DOHH2 (cell line): ENCODE results near the gene PHLDB2.

ENCODE experiments used
- H3F3A ChIP-seq: fragments of 200-600 bp; sonication (generic), shearing (Covaris generic); 2 replicates; pipeline ENCODE4 v1.6.0; 2016; ENCODE audit warnings: antibody characterized with exemption, mild to moderate bottlenecking; ENCODE audit not compliant: control insufficient read depth, insufficient read depth
- H3K27ac ChIP-seq: fragments of 200-600 bp; sonication (generic); 2 replicates; pipeline ENCODE4 v1.5.1; 2014; ENCODE audit warnings: low read depth, mild to moderate bottlenecking, low read length, moderate library complexity
- H3K27me3 ChIP-seq: fragments of 200-600 bp; sonication (generic); 2 replicates; pipeline ENCODE4 v1.6.1; 2014; ENCODE audit warnings: mild to moderate bottlenecking, low read length, mixed read lengths; ENCODE audit not compliant: control insufficient read depth
- H3K36me3 ChIP-seq: fragments of 200-600 bp; sonication (generic); 2 replicates; pipeline ENCODE4 v1.6.1; 2014; ENCODE audit warnings: mild to moderate bottlenecking, low read length, moderate library complexity, mixed read lengths; ENCODE audit not compliant: control insufficient read depth
- H3K4me1 ChIP-seq: fragments of 200-600 bp; sonication (generic); 2 replicates; pipeline ENCODE4 v1.6.1; 2014; ENCODE audit warnings: mild to moderate bottlenecking, low read length, mixed read lengths; ENCODE audit not compliant: control insufficient read depth
- H3K4me2 ChIP-seq: fragments of 200-600 bp; sonication (generic); 2 replicates; pipeline ENCODE4 v1.6.0; 2014; ENCODE audit warnings: mild to moderate bottlenecking, low read length, moderate library complexity
- H3K4me3 ChIP-seq: fragments of 200-600 bp; sonication (generic); 2 replicates; pipeline ENCODE4 v1.5.1; 2014; ENCODE audit warnings: mild to moderate bottlenecking, low read length, mixed read lengths
- H3K79me2 ChIP-seq: fragments of 200-600 bp; sonication (generic); 2 replicates; pipeline ENCODE4 v1.6.1; 2014; ENCODE audit warnings: mild to moderate bottlenecking, low read length, mixed read lengths; ENCODE audit not compliant: control insufficient read depth
- H3K9me2 ChIP-seq: fragments of 200-600 bp; sonication (generic); replicated peaks from 2 replicates; pipeline ENCODE4 v1.6.1; 2014; ENCODE audit warnings: mild to moderate bottlenecking, low read length, mixed read lengths; ENCODE audit not compliant: control insufficient read depth
- H3K9me3 ChIP-seq: fragments of 200-600 bp; sonication (generic); 2 replicates; pipeline ENCODE4 v1.6.1; 2014; ENCODE audit warnings: antibody characterized with exemption, low read length, mixed read lengths; ENCODE audit not compliant: control insufficient read depth, insufficient read depth
- H4K20me1 ChIP-seq: fragments of 200-600 bp; sonication (generic); 2 replicates; pipeline ENCODE4 v1.6.0; 2014; ENCODE audit warnings: low read depth, mild to moderate bottlenecking, antibody characterized with exemption, low read length, moderate library complexity; ENCODE audit not compliant: control insufficient read depth, insufficient read depth
- EZH2phosphoT487 ChIP-seq: fragments of 200-600 bp; sonication (generic); IDR thresholded peaks from 2 replicates; pipeline ENCODE4 v1.6.1; 2017; ENCODE audit warnings: borderline replicate concordance, mild to moderate bottlenecking, antibody characterized with exemption, low read length, moderate library complexity, mixed read lengths
- TF ChIP-seq, protein P1 (sequence below): fragments of 200-600 bp; sonication (generic); IDR thresholded peaks from one replicate; pipeline ENCODE4 v1.5.1; 2014; ENCODE audit warnings: antibody characterized with exemption, mild to moderate bottlenecking, low read depth, low read length; ENCODE audit not compliant: poor library complexity, severe bottlenecking

Gene PHLDB2

DNA sequence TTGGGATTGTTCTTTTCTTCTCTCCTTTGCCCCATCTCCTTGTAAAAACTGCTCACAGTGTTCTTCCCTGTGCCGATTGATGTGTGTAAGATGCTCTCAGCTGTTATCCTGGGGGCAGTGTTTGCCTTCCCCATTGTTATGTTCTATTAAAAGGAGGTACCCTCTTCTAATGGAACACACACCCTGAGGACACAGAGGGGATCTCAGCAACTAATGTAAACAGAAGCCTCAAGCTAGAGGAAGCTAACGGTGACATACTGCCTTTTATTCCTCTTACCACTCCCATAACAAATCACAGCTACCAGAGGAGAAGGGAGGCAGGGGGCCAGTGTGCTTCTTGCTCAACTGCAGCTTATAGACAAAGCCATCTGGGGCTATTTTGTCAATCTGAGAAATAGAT is 141.9 kb downstream of the PHLDB2 start:
- TF ChIP-seq, protein P1, sequence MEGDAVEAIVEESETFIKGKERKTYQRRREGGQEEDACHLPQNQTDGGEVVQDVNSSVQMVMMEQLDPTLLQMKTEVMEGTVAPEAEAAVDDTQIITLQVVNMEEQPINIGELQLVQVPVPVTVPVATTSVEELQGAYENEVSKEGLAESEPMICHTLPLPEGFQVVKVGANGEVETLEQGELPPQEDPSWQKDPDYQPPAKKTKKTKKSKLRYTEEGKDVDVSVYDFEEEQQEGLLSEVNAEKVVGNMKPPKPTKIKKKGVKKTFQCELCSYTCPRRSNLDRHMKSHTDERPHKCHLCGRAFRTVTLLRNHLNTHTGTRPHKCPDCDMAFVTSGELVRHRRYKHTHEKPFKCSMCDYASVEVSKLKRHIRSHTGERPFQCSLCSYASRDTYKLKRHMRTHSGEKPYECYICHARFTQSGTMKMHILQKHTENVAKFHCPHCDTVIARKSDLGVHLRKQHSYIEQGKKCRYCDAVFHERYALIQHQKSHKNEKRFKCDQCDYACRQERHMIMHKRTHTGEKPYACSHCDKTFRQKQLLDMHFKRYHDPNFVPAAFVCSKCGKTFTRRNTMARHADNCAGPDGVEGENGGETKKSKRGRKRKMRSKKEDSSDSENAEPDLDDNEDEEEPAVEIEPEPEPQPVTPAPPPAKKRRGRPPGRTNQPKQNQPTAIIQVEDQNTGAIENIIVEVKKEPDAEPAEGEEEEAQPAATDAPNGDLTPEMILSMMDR: no peak
- TF ChIP-seq EZH2phosphoT487: no peak
- peaks cover 15% of the 10 kb centered on the region for H3K27me3 ChIP-seq

DNA sequence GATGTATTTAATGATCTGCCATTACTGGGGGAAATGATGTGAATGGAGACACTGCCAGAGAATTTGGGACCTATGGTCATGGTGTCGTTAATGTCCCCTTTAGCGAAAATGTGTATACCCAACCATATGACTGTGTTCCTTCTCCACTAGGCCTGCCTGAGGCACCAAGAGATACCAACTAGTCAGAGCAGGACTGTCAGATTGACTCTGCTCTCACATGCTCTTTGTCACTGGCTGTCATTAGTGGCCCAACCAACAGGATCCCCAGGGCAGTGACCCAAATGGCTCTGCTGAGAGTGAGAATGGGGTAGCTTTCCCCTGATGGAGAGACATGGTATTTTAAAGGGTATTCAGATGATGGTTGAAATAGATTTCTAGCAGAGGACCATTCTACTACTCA is 142.5 kb downstream of the PHLDB2 start:
- Histone ChIP-seq H3K79me2 (no peaks in the 10 kb centered on the region), H3K9me2 (no peaks in the 10 kb centered on the region), H3K27ac (no peak overlapping the region), H3K27me3 (peaks cover 15% of the 10 kb centered on the region), H3K36me3 (no peaks in the 10 kb centered on the region), H3K4me1 (peaks cover 7% of the 10 kb centered on the region; the same call in 1 of the 2 replicates), H3K4me2 (no peak overlapping the region), H4K20me1 (no peaks in the 10 kb centered on the region), H3K9me3 (no peaks in the 10 kb centered on the region), H3K4me3 (no peak overlapping the region), H3F3A (no peaks in the 10 kb centered on the region)
- no peak for TF ChIP-seq EZH2phosphoT487
- TF ChIP-seq, protein P1: no peak

More for the DNA sequence above, 141.9 kb downstream of the PHLDB2 start:
- H3K4me1 ChIP-seq: peaks cover 7% of the 10 kb centered on the region; the same call in 1 of the 2 replicates
- no peak overlapping the region for H3K4me2 ChIP-seq
- H3K27ac ChIP-seq: no peak overlapping the region
- no peaks in the 10 kb centered on the region for H3K79me2 ChIP-seq
- no peaks in the 10 kb centered on the region for H3K36me3 ChIP-seq
- H3K4me3 ChIP-seq: no peak overlapping the region
- no peaks in the 10 kb centered on the region for H3K9me3 ChIP-seq
- no peaks in the 10 kb centered on the region for H4K20me1 ChIP-seq
- no peaks in the 10 kb centered on the region for H3K9me2 ChIP-seq
- H3F3A ChIP-seq: no peaks in the 10 kb centered on the region

DNA sequence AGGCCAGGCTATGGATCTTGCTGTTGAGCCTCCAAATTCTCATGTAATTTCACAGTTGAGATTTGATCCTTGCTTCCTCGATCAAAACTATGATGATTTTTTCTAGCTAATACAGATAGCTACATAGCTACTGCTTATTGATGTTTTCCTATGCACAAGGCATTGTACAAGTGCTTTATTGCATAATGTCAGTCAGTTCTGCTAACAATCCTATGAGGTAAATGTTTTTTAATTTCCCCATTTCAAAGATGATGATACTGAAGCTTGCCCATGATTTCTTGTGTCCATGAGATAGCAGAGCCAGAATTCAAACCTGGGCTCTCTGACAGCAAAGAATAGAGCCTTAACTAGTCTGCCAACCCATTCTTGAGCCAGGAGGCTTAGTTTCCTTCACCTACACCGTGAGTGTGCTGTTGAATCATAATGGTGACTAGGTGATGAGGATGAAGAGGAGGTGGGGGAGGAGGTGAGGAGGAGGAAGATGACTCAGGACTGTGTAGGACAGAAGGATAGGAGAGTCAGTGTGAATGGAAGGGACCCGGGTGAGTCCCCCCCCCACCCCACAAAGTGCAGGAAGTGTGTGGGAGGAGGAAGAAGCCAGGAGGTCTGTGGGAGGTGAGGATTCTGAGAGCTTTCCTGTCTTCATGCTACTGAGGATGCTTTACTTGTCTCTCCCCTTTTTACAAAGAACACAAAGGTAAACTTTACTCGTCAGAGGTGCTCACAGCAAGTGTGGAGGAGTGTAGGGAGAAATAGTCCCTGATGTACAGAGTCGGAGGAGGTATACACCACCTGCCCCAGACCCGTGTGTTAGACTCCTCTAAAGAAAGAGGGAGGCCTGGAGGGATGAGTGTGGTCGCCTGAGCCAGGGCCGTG is 143.3 kb downstream of the PHLDB2 start:
- Histone ChIP-seq H3K36me3 (no peaks in the 10 kb centered on the region), H3K4me1 (peaks cover 7% of the 10 kb centered on the region; the same call in 1 of the 2 replicates), H3K9me2 (no peaks in the 10 kb centered on the region), H4K20me1 (no peaks in the 10 kb centered on the region), H3K27me3 (peaks cover 15% of the 10 kb centered on the region), H3K9me3 (no peaks in the 10 kb centered on the region), H3K4me2 (no peak overlapping the region), H3F3A (no peaks in the 10 kb centered on the region), H3K27ac (no peak overlapping the region), H3K4me3 (no peak overlapping the region), H3K79me2 (no peaks in the 10 kb centered on the region)
- TF ChIP-seq, protein P1: no peak
- no peak for TF ChIP-seq EZH2phosphoT487
